Muscle of leg (tissue), 11 donors: ENCODE measurements around the gene SLC39A11. TPM values are rescaled to one million over a fixed set of nuclear protein-coding genes. Genes with fewer than 3 reads are reported as not detected.

ENCODE experiments used
- DNase-seq: peaks from one replicate; pipeline ENCODE4 v3.0.0; 2013
- H3K27ac ChIP-seq: one replicate; pipeline ENCODE4 v1.5.1; 2013; ENCODE audit warnings: mild to moderate bottlenecking, low read length, control low read depth
- H3K27me3 ChIP-seq: one replicate; pipeline ENCODE4 v1.6.1; 2013; ENCODE audit warnings: low read length; ENCODE audit not compliant: control insufficient read depth, insufficient read depth
- H3K36me3 ChIP-seq: one replicate; pipeline ENCODE4 v1.6.1; 2013; ENCODE audit warnings: low read length; ENCODE audit not compliant: control insufficient read depth, insufficient read depth
- H3K4me1 ChIP-seq: one replicate; pipeline ENCODE4 v1.6.1; 2013; ENCODE audit warnings: low read length; ENCODE audit not compliant: control insufficient read depth, insufficient read depth
- H3K4me3 ChIP-seq: one replicate; pipeline ENCODE4 v1.5.1; 2013; ENCODE audit warnings: low read length, control low read depth
- H3K9me3 ChIP-seq: replicated peaks from 2 replicates; pipeline ENCODE4 v1.6.1; 2013; ENCODE audit warnings: low read depth, low read length; ENCODE audit not compliant: control insufficient read depth
- WGBS: methylation state at CpG from one replicate; pipeline ENCODE4 v1.1.5; 2013; ENCODE audit warnings: missing lambda C conversion rate; ENCODE audit not compliant: insufficient coverage; 5-methylcytosine and 5-hydroxymethylcytosine counted together
- polyA plus RNA-seq, 8 donors: library from polyadenylated mRNA; unstranded; fragments of 120-200 nt; gene quantifications; one replicate each; pipeline versions ENCODE4 v1.2.1 to v1.2.3, GENCODE V29; 2013; ENCODE audit warnings: inconsistent platforms in 1 of 8, low replicate concordance in 1 of 8; ENCODE audit not compliant: insufficient read length in 8 of 8, insufficient read depth in 1 of 8
- total RNA-seq: library from RNA; stranded (reverse); fragments of 120-200 nt; gene quantifications from one replicate; pipeline ENCODE4 v1.2.4, GENCODE V29; 2013

The SLC39A11 gene
- total and polyA plus RNA-seq, 9 donors, result 8.7 to 13.6 (median 10.0) TPM

DNA sequence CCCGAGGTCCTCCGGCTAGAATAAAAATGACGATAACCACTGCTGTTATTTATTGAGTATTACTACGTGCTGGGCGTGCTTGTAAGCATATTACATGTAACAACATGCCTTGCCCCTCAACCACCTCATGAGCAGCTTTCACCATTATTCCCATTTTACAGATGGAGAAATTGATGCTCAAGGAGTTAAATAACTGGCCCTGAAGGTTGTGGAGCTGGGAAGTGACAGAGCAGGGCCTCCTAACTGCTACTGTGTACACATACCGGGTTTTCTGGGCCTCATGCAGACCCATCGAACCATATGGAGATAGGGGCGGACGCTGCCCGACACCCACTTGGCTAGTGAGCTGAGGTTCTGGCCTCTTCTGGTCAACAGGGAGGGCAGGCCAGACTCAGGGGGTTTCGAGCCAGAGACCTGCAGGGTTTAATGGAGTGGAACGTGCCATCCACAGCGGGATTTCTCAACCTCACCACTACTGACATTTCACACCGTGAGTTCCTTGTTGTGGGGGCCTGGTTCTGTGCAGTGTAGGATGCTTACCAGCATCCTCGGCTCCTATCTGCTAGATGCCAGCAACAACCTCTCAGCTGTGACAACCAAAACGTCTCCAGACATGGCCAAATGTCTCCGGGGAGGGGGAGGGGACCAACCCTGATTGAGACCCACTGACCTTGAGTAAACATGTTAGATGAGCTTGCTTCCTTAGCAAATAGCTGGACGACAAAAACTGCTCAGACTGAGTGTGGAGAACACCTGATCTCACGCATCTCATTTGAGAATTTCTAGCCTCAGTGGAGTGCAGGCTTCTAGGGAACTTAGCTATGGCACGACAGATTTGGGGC is 432.0 kb downstream of the SLC39A11 start:
- no peak overlapping the region for H3K27ac ChIP-seq
- no peak overlapping the region for H3K4me3 ChIP-seq
- 83% methylated on average over 9 of the region's 20 CpGs for whole genome bisulfite sequencing
- H3K27me3 ChIP-seq, result no peaks in the 10 kb centered on the region
- no peak for DNase-seq
- H3K4me1 ChIP-seq, result no peaks in the 10 kb centered on the region
- no peaks in the 10 kb centered on the region for H3K9me3 ChIP-seq
- no peaks in the 10 kb centered on the region for H3K36me3 ChIP-seq

- Histone ChIP-seq H3K4me1 (no peaks in the 10 kb centered on the region), H3K27me3 (no peaks in the 10 kb centered on the region), H3K9me3 (no peaks in the 10 kb centered on the region), H3K36me3 (no peaks in the 10 kb centered on the region), H3K4me3 (no peak overlapping the region), H3K27ac (no peak overlapping the region)
- WGBS, result 0% methylated on average over 1 of the region's 4 CpGs
- DNase-seq, result no peak
These were observed 432.7 kb downstream of the SLC39A11 start for GRCh38 chr17:72659811-72660210.

DNA sequence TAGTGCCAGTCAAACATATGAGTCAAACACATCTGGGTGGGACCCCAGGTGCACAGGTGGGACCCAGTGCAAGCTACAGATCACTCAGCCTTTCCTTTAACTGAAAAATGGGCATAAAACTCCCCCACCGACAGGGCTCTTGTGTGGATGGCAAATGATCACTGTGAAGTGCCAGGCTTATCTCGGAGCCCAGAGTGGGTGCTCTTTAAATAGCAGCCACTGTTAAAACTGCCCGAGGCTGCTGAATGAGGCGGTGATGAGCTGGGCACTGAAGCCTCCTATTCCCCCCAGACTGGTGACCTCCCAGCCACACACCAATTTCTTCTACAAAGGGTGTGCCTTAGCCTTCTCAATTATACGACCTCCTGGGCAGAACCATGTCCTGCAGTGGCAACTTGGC is 433.8 kb downstream of the SLC39A11 start:
- DNase-seq, result no peak
- no peak overlapping the region for H3K4me3 ChIP-seq
- H3K27me3 ChIP-seq, result no peaks in the 10 kb centered on the region
- no peaks in the 10 kb centered on the region for H3K36me3 ChIP-seq
- no peaks in the 10 kb centered on the region for H3K9me3 ChIP-seq
- WGBS, result 85% methylated on average over 4 of the region's 5 CpGs
- no peak overlapping the region for H3K27ac ChIP-seq
- H3K4me1 ChIP-seq, result no peaks in the 10 kb centered on the region

- H3K27ac ChIP-seq, result no peak overlapping the region
- no peaks in the 10 kb centered on the region for H3K4me1 ChIP-seq
- DNase-seq, result no peak
- H3K36me3 ChIP-seq, result no peaks in the 10 kb centered on the region
- no peaks in the 10 kb centered on the region for H3K9me3 ChIP-seq
- WGBS, result 78% methylated on average over 6 of the region's 9 CpGs
- H3K27me3 ChIP-seq, result no peaks in the 10 kb centered on the region
- H3K4me3 ChIP-seq, result no peak overlapping the region
These were observed 434.8 kb downstream of the SLC39A11 start for GRCh38 chr17:72657467-72658317.

DNA sequence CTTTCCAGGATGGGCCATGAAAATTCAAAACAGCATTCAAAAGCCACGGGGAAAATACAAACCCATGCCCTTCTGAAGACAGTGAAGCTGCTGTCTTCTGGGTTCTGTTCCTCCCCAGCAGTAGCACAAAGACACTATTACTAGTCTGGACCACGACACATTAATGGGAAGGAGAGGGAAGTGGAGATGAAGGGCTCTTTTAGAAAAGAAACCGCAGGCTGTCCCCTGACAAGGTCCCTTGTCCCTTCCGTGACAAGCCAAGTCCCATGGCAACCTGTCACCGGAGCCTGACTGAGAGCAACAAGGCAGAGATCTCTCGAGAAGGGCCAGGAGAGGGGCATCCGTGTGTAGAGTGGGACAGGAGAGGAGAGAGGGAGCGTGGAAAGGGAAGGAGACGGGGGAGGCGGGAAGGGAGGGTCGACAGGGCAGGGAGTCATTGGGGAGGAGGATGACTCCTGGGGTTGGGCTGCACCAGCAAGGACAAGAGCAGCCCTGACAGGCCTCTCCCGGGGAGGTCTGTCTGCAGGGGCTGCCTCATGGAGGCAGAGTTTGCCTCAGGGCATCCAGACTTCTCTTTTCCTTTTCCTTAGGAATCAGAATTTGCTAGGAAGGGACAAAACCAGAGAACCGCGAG is 436.2 kb downstream of the SLC39A11 start:
- Histone ChIP-seq H3K4me1 (no peaks in the 10 kb centered on the region), H3K4me3 (no peak overlapping the region), H3K27me3 (no peaks in the 10 kb centered on the region), H3K9me3 (no peaks in the 10 kb centered on the region), H3K27ac (no peak overlapping the region), H3K36me3 (no peaks in the 10 kb centered on the region)
- no peak for DNase-seq
- WGBS, result 75% methylated on average over 8 of the region's 14 CpGs

DNA sequence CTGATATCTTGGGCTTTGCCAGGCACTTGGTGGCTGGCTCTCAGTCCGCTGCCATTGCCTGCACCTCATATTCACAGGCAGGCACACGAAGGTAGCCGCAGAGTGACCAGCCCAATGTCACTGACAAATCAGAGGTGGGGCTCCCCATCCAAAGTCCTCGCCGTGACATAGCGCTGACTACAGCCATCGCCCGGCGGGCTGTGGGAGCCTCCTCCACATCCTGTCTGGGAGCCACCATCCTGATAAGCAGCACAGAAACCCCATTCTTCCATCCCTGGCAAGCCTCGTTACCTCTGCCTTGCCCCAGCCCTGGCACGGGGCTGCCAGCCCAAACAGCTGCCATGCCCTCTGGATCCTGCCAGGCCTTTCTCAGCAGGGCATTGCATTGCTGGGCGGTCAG is 437.8 kb downstream of the SLC39A11 start:
- Histone ChIP-seq H3K36me3 (no peaks in the 10 kb centered on the region), H3K4me1 (no peaks in the 10 kb centered on the region), H3K27ac (no peak overlapping the region), H3K9me3 (no peaks in the 10 kb centered on the region), H3K27me3 (no peaks in the 10 kb centered on the region), H3K4me3 (no peak overlapping the region)
- 89% methylated on average over 12 of the region's 12 CpGs for WGBS
- no peak for DNase-seq

DNA sequence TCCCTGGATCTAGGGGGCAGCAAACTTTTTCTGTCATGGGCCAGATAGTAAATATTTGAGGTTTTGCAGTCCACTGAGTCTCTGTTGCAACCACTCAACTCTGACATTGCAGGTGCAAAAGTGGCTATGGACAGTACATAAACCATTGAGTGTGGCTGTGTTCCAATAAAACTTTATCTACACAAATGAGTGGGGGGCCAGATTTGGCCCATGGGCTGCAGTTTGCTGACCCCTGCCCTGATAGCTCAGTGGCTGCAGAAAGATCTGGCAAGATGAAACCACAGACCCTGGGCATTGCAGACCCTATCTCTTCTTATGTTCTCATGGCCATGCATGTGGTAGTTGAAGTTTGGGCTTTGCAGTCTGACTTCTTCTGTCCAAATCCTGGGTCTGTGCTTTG is 440.5 kb downstream of the SLC39A11 start:
- DNase-seq, result no peak
- Histone ChIP-seq H3K4me3 (no peak overlapping the region), H3K9me3 (no peaks in the 10 kb centered on the region), H3K36me3 (no peaks in the 10 kb centered on the region), H3K4me1 (no peaks in the 10 kb centered on the region), H3K27me3 (no peaks in the 10 kb centered on the region), H3K27ac (no peak overlapping the region)

- Histone ChIP-seq H3K27ac (no peak overlapping the region), H3K36me3 (no peaks in the 10 kb centered on the region), H3K4me3 (no peak overlapping the region), H3K27me3 (no peaks in the 10 kb centered on the region), H3K9me3 (no peaks in the 10 kb centered on the region), H3K4me1 (no peaks in the 10 kb centered on the region)
- 95% methylated on average over 11 of the region's 11 CpGs for WGBS
- DNase-seq, result no peak
These were observed 443.8 kb downstream of the SLC39A11 start for GRCh38 chr17:72648702-72649101.

- H3K27me3 ChIP-seq, result no peaks in the 10 kb centered on the region
- WGBS, result no CpG with 5 or more reads among the region's 2 CpGs
- H3K9me3 ChIP-seq, result no peaks in the 10 kb centered on the region
- no peak overlapping the region for H3K27ac ChIP-seq
- H3K36me3 ChIP-seq, result no peaks in the 10 kb centered on the region
- no peak overlapping the region for H3K4me3 ChIP-seq
- no peak for DNase-seq
- H3K4me1 ChIP-seq, result no peaks in the 10 kb centered on the region
These were observed 446.3 kb downstream of the SLC39A11 start for GRCh38 chr17:72646176-72646575.

DNA sequence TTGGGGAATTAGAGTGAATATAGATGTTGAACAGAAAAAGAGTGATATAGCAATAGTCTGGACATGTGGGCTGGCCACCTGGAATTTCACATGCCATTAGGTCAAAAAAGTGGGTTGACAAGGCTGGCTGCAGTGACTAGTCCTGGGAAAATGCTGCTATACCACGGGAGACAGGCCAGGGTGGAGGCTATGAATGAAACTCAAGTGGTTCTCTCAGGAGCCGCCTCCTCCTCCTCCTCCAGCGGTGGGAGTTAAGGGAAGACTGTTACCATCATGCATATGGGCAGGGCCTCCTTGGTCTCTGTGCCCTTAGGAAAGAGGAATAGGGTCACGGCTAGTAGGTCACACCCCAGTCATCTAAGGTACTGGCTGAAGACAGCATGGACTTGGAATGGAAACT is 448.0 kb downstream of the SLC39A11 start:
- H3K27me3 ChIP-seq, result peaks cover 12% of the 10 kb centered on the region
- H3K27ac ChIP-seq, result no peak overlapping the region
- H3K36me3 ChIP-seq, result no peaks in the 10 kb centered on the region
- no peak overlapping the region for H3K4me3 ChIP-seq
- 40% methylated on average over 1 of the region's 4 CpGs for WGBS
- H3K4me1 ChIP-seq, result no peaks in the 10 kb centered on the region
- no peak for DNase-seq
- H3K9me3 ChIP-seq, result no peaks in the 10 kb centered on the region
